Loucy (cell line): ENCODE measurements around the gene NR2F2.
A peak's percentile ranks its signal among the peaks of the same experiment; 100 is the strongest.

Experiments used
- EZH2phosphoT487 ChIP-seq: fragments of 200-600 bp; IDR thresholded peaks from 2 replicates; pipeline ENCODE4 v1.6.1; 2018; ENCODE audit warnings: antibody characterized with exemption, mild to moderate bottlenecking, moderate library complexity, borderline replicate concordance
- TF ChIP-seq, protein P1 (sequence below): fragments of 200-600 bp; sonication (generic); conservative IDR thresholded peaks from 2 replicates; pipeline ENCODE4 v1.5.1; 2014; ENCODE audit warnings: mild to moderate bottlenecking, antibody characterized with exemption, low read length

DNA sequence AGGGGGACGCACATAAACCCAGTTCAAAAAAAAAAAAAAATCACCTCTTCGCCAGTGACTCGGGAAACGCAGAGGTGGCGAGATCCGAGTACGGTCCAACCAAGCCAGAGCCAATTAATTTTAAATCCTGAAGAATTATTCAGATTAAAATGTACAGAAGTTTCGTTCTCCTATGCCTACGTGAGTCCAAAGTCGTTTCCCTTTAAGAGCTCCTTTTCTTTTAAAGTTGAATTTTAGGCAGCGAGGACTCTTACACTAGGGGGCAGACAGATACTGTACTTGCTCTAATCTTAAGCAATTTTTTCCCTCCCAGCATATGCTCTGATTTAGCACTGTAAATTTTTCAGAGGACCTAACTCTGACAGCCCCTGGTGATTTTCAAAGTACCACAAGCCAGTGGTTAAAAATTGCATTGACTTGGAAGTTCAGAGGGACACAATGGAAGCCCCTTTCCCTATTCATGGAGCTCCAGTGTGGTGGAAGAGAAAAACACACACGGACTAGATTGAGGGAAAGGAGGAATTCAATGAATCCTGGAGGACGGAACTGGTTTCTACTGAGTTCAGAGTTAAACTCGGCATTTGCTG is 3.3 kb upstream of the NR2F2 start:
- TF ChIP-seq EZH2phosphoT487: no peak
- TF ChIP-seq, protein P1, sequence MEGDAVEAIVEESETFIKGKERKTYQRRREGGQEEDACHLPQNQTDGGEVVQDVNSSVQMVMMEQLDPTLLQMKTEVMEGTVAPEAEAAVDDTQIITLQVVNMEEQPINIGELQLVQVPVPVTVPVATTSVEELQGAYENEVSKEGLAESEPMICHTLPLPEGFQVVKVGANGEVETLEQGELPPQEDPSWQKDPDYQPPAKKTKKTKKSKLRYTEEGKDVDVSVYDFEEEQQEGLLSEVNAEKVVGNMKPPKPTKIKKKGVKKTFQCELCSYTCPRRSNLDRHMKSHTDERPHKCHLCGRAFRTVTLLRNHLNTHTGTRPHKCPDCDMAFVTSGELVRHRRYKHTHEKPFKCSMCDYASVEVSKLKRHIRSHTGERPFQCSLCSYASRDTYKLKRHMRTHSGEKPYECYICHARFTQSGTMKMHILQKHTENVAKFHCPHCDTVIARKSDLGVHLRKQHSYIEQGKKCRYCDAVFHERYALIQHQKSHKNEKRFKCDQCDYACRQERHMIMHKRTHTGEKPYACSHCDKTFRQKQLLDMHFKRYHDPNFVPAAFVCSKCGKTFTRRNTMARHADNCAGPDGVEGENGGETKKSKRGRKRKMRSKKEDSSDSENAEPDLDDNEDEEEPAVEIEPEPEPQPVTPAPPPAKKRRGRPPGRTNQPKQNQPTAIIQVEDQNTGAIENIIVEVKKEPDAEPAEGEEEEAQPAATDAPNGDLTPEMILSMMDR: peak; percentile 68
